ENCODE data around the gene ECHDC1.
"Not testable (repeated sequence)": the region's sequence is repeated elsewhere in the genome, so short reads cannot be mapped to it uniquely, and the experiment has no call there.

The ECHDC1 gene

DNA sequence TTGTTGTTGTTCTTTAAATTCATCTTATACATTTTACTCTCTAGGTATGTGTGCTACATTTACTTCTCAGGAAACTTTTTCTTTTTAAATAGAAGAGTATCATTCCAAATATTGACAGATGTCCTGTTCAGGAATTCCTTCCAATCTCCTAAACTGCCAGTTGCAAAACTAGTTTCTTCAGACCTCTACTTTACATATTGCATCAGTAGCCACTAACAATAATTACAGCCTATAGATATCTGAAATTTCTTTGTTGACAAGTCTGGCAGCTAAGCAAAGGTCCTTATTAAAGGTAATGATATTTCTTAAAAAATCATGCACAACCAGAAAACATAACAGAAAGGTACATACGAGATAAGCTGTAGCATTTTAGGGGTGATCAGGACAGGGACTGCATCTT is 4.5 kb downstream of the ECHDC1 start:
- Histone ChIP-seq H3K27me3 (ENCODE audit: control insufficient read depth, insufficient read depth, low read length) (peaks cover 6% of the 10 kb centered on the region), H3K4me3 (ENCODE audit: low read depth, low read length) (no peak overlapping the region), H3K36me3 (ENCODE audit: control insufficient read depth, insufficient read depth, low read length) (no peaks in the 10 kb centered on the region), H3K9me3 (ENCODE audit: control insufficient read depth, insufficient read depth, low read length) (no peaks in the 10 kb centered on the region), H3K4me1 (ENCODE audit: control insufficient read depth, insufficient read depth, low read length) (peaks cover 5% of the 10 kb centered on the region), H3K9ac (ENCODE audit: low read depth, low read length) (no peak overlapping the region)

GRCh38 chr6:127332383-127332961 is 10.9 kb downstream of the ECHDC1 start:
- no peak overlapping the region for H3K4me3 ChIP-seq (ENCODE audit: low read depth, low read length)
- H3K9ac ChIP-seq (ENCODE audit: low read depth, low read length), result no peak overlapping the region
- no peaks in the 10 kb centered on the region for H3K4me1 ChIP-seq (ENCODE audit: control insufficient read depth, insufficient read depth, low read length)
- H3K9me3 ChIP-seq (ENCODE audit: control insufficient read depth, insufficient read depth, low read length), result no peaks in the 10 kb centered on the region
- no peaks in the 10 kb centered on the region for H3K36me3 ChIP-seq (ENCODE audit: control insufficient read depth, insufficient read depth, low read length)
- no peaks in the 10 kb centered on the region for H3K27me3 ChIP-seq (ENCODE audit: control insufficient read depth, insufficient read depth, low read length)

DNA sequence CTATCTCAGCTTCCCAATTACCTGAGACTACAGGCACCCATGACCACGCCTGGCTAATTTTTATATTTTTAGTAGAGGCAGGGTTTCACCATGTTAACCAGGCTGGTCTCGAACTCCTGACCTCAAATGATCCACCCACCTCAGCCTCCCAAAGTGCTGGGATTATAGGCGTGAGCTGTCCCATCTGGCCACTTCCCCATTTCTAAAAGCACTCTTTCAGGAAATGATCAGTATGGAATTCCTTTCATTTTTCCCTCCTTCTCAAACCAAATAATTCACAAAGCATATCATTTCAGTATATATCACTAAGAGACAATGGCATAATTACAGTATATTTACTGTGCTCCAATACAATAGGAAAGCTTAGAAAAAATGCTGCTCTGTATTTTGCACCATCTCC is 12.2 kb downstream of the ECHDC1 start:
- H3K36me3 ChIP-seq (ENCODE audit: control insufficient read depth, insufficient read depth, low read length); H3K4me1 ChIP-seq (ENCODE audit: control insufficient read depth, insufficient read depth, low read length); H3K9me3 ChIP-seq (ENCODE audit: control insufficient read depth, insufficient read depth, low read length); H3K4me3 ChIP-seq (ENCODE audit: low read depth, low read length); H3K27me3 ChIP-seq (ENCODE audit: control insufficient read depth, insufficient read depth, low read length); H3K9ac ChIP-seq (ENCODE audit: low read depth, low read length): not testable (repeated sequence)

DNA sequence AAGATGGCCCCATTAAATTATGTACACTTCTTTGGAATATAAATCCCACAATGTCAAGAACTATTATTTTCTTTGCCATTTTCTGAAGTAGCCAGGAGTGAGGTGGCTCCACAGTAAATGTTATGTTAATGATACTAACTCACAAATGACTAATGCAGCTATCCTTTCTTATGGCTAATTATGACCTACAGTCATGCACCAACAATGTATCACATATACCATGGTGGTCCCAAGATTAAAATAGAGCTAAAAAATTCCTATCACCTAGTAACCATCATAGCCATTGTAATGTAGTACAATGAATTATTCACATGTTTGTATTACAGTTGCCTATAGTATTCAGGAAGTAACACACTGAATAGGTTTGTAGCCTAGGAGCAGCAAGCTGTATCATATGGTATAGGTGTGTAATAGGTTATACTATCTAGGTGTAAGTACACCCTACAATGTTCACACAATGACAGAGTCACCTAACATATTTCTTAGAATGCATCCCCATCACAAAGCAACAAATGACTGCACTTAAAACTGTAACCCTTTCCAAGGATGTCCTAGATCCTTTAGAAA is 15.3 kb downstream of the ECHDC1 start:
- Histone ChIP-seq H3K4me1 (ENCODE audit: control insufficient read depth, insufficient read depth, low read length) (no peaks in the 10 kb centered on the region), H3K27me3 (ENCODE audit: control insufficient read depth, insufficient read depth, low read length) (no peaks in the 10 kb centered on the region), H3K9me3 (ENCODE audit: control insufficient read depth, insufficient read depth, low read length) (no peaks in the 10 kb centered on the region), H3K4me3 (ENCODE audit: low read depth, low read length) (no peak overlapping the region), H3K36me3 (ENCODE audit: control insufficient read depth, insufficient read depth, low read length) (no peaks in the 10 kb centered on the region), H3K9ac (ENCODE audit: low read depth, low read length) (no peak overlapping the region)

GRCh38 chr6:127319686-127320085 is 23.7 kb downstream of the ECHDC1 start:
- H3K36me3 ChIP-seq (ENCODE audit: control insufficient read depth, insufficient read depth, low read length), result no peaks in the 10 kb centered on the region

DNA sequence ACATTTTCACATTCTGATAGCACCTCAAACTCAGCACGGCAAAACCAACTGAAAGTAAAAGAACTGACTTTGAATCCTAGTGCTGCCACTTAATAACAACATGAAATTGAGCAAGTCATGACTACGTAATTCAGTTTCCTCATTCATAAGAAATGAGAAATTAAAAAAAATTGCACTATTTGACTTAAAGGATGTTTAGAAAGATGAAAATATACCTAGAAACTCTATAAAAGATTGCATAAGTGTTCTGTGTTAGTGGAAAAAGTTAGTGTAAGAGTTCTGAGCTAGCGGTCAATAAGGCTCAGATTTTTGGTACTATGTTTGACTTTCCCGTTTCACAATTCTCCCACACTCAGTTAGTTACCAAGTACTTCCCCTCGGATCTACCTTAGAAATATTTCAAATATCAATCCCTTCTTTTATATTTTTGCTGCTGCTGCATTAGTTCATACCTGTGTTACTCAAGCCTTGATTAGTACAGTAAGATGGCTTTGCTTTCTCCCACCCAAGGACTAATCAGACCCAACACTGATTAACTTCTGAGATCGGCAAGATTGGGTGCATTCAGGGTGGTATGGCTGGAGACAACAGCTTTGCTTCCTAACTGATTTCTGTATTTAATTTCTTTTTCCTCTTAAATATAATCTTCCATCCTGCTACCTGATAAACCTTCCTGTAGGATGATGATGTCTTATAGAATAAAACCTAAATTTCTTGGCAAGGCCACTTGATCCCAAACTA is 25.9 kb downstream of the ECHDC1 start:
- Histone ChIP-seq H3K36me3 (ENCODE audit: control insufficient read depth, insufficient read depth, low read length) (no peaks in the 10 kb centered on the region), H3K9ac (ENCODE audit: low read depth, low read length) (no peak overlapping the region), H3K27me3 (ENCODE audit: control insufficient read depth, insufficient read depth, low read length) (no peaks in the 10 kb centered on the region), H3K9me3 (ENCODE audit: control insufficient read depth, insufficient read depth, low read length) (no peaks in the 10 kb centered on the region), H3K4me1 (ENCODE audit: control insufficient read depth, insufficient read depth, low read length) (no peaks in the 10 kb centered on the region), H3K4me3 (ENCODE audit: low read depth, low read length) (no peak overlapping the region)

More at GRCh38 chr6:127319686-127320085, 23.7 kb downstream of the ECHDC1 start:
- H3K4me3 ChIP-seq (ENCODE audit: low read depth, low read length), result no peak overlapping the region
- H3K27me3 ChIP-seq (ENCODE audit: control insufficient read depth, insufficient read depth, low read length), result no peaks in the 10 kb centered on the region
- no peak overlapping the region for H3K9ac ChIP-seq (ENCODE audit: low read depth, low read length)
- H3K4me1 ChIP-seq (ENCODE audit: control insufficient read depth, insufficient read depth, low read length), result no peaks in the 10 kb centered on the region
- H3K9me3 ChIP-seq (ENCODE audit: control insufficient read depth, insufficient read depth, low read length), result no peaks in the 10 kb centered on the region

DNA sequence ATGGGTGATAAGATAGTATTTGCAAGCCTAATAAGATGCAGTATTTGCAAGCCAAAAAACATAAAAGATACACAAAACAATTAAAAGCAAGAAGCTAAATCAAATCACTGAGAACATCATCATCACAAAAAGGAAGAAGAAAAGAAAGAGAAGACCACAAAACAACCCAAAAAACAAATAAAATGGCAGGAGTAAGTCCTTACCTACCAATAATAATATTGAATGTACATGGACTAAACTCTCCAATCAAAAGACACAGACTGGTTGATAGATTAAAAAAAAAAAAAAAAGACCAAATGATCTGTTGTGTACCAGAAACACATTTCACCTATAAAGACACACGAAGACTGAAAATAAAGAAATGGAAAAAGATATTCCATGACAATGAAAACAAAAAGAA is 37.7 kb downstream of the ECHDC1 start:
- H3K9ac ChIP-seq (ENCODE audit: low read depth, low read length), result no peak overlapping the region
- H3K9me3 ChIP-seq (ENCODE audit: control insufficient read depth, insufficient read depth, low read length), result no peaks in the 10 kb centered on the region
- H3K27me3 ChIP-seq (ENCODE audit: control insufficient read depth, insufficient read depth, low read length), result no peaks in the 10 kb centered on the region
- H3K4me3 ChIP-seq (ENCODE audit: low read depth, low read length), result no peak overlapping the region
- H3K4me1 ChIP-seq (ENCODE audit: control insufficient read depth, insufficient read depth, low read length), result no peaks in the 10 kb centered on the region
- H3K36me3 ChIP-seq (ENCODE audit: control insufficient read depth, insufficient read depth, low read length), result no peaks in the 10 kb centered on the region

GRCh38 chr6:127303917-127304316 is 39.5 kb downstream of the ECHDC1 start:
- H3K4me1 ChIP-seq (ENCODE audit: control insufficient read depth, insufficient read depth, low read length), result no peaks in the 10 kb centered on the region
- no peaks in the 10 kb centered on the region for H3K36me3 ChIP-seq (ENCODE audit: control insufficient read depth, insufficient read depth, low read length)
- H3K27me3 ChIP-seq (ENCODE audit: control insufficient read depth, insufficient read depth, low read length), result no peaks in the 10 kb centered on the region
- no peaks in the 10 kb centered on the region for H3K9me3 ChIP-seq (ENCODE audit: control insufficient read depth, insufficient read depth, low read length)
- no peak overlapping the region for H3K4me3 ChIP-seq (ENCODE audit: low read depth, low read length)
- H3K9ac ChIP-seq (ENCODE audit: low read depth, low read length), result no peak overlapping the region

DNA sequence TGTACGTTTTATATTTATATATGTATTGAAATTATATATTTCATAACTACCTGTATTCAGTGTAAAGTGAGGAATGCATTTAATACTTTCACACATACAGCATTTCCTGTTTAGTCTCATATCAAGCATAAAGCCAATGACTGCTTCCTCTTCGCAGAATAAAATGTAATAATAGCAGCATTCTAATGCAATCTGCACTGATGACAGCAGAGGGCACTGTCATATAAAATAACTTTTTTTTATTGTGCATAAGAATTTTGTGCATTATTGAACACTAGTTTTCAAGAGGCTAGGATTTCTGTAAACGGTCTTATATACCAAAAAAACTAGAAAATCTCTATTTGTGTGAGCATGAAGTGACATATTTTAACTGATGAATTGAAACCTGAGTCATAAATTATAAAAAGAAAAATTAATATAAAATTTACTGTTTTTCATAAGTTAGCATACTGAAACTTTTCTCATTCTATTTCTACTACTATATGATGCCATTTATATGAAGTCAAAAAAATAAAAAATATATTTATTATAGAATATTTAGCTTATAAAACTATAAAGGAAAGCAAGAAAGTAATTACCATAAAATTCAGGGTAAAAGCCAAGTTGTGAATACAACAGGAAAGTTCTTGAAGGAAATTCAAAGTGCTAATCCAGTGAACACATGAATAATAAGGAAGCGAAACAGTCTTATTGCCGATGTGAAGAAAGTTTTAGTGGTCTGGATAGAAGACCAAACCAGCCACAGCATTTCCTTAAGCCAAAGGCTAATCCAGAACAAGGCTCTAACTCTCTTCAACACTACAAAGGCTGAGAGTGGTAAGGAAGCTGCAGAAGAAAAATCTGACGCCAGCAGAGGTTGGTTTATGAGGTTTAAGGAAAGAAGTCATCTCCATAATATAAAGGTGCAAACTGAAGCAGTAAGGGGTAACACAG is 40.4 kb downstream of the ECHDC1 start:
- H3K4me1 ChIP-seq (ENCODE audit: control insufficient read depth, insufficient read depth, low read length), result no peaks in the 10 kb centered on the region

GRCh38 chr6:127301199-127301700 is 42.2 kb downstream of the ECHDC1 start:
- H3K9me3 ChIP-seq (ENCODE audit: control insufficient read depth, insufficient read depth, low read length), result no peaks in the 10 kb centered on the region
- H3K36me3 ChIP-seq (ENCODE audit: control insufficient read depth, insufficient read depth, low read length), result no peaks in the 10 kb centered on the region
- H3K27me3 ChIP-seq (ENCODE audit: control insufficient read depth, insufficient read depth, low read length), result no peaks in the 10 kb centered on the region
- no peaks in the 10 kb centered on the region for H3K4me1 ChIP-seq (ENCODE audit: control insufficient read depth, insufficient read depth, low read length)
- no peak overlapping the region for H3K4me3 ChIP-seq (ENCODE audit: low read depth, low read length)
- no peak overlapping the region for H3K9ac ChIP-seq (ENCODE audit: low read depth, low read length)

More for the DNA sequence above, 40.4 kb downstream of the ECHDC1 start:
- H3K4me3 ChIP-seq (ENCODE audit: low read depth, low read length), result no peak overlapping the region
- no peak overlapping the region for H3K9ac ChIP-seq (ENCODE audit: low read depth, low read length)
- H3K36me3 ChIP-seq (ENCODE audit: control insufficient read depth, insufficient read depth, low read length), result no peaks in the 10 kb centered on the region
- H3K27me3 ChIP-seq (ENCODE audit: control insufficient read depth, insufficient read depth, low read length), result no peaks in the 10 kb centered on the region
- no peaks in the 10 kb centered on the region for H3K9me3 ChIP-seq (ENCODE audit: control insufficient read depth, insufficient read depth, low read length)

DNA sequence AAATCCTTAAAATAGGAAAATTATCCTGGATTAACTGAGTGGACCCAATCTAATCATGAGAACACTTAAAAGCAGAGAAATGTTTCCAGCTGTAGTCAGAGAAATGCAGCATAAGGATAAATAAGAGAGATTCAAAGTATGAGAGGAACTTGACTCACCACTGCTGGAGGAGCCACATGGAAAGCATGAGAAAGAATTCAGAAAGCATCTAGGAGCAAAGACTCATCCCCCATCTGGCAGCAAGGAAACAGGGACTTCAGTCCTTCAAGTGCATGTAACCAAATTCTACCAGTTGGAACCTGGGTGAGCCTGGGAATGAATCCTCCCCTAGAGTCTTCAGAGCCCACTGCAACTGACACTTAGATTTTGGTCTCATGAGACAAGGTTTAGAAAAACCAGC is 43.0 kb downstream of the ECHDC1 start:
- Histone ChIP-seq H3K9me3 (ENCODE audit: control insufficient read depth, insufficient read depth, low read length) (no peaks in the 10 kb centered on the region), H3K27me3 (ENCODE audit: control insufficient read depth, insufficient read depth, low read length) (no peaks in the 10 kb centered on the region), H3K4me3 (ENCODE audit: low read depth, low read length) (no peak overlapping the region), H3K4me1 (ENCODE audit: control insufficient read depth, insufficient read depth, low read length) (no peaks in the 10 kb centered on the region), H3K36me3 (ENCODE audit: control insufficient read depth, insufficient read depth, low read length) (no peaks in the 10 kb centered on the region), H3K9ac (ENCODE audit: low read depth, low read length) (no peak overlapping the region)

Data from iPS-15b (cell line).